Suprapubic skin (tissue), 3 donors: ENCODE data around the gene WDR90.

Experiments used
- CTCF ChIP-seq, 2 donors: fragments of 200-600 bp in 1 of 2; fragments of 450-650 bp in 1 of 2; sonication (generic) in 1 of 2; IDR thresholded peaks; one replicate each; pipeline ENCODE4 v1.5.1; 2016 to 2019; ENCODE audit warnings: antibody characterized with exemption in 2 of 2, mild to moderate bottlenecking in 1 of 2, moderate library complexity in 1 of 2
- POLR2A ChIP-seq, 2 donors: fragments of 450-650 bp; IDR thresholded peaks; one replicate each; pipeline ENCODE4 v1.6.1; 2017; ENCODE audit warnings: antibody characterized with exemption in 2 of 2, mild to moderate bottlenecking in 2 of 2, moderate library complexity in 2 of 2

GRCh38 chr16:672851-673250, 23.7 kb downstream of the WDR90 start:
- TF ChIP-seq CTCF (IDR thresholded peaks at IDR 0.05) (no peak), POLR2A (IDR thresholded peaks at IDR 0.05) (no peak)
